ENCODE results near the gene GTPBP2. TPM values are rescaled to one million over a fixed set of nuclear protein-coding genes. Genes with fewer than 3 reads are reported as not detected.

GTPBP2 gene
- total RNA-seq, 1 experiment from 2014 or later, result 44.2 TPM

DNA sequence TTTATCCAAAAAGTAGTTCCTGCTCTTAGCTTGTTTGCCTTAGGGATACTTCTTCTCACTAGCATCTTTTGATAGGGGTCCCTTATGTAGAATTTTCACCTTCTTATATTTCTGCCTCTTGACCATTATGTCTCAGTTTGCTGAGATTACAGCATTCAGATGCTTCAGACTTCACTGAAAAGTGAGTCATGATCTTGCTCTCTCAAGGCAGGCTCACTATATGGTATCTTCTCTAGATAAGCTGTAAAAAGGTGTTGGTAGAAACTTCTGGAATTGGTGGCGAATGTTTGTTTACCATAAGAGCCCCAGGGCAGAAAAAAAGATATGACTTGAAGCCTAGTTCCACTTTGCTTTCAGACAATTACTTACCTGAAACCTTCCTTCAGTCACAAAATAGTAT is 19.7 kb downstream of the GTPBP2 start:
- POLR2A ChIA-PET, result no interaction called here
- no peak for TF ChIP-seq CTCF (IDR thresholded peaks at IDR 0.05; ENCODE audit: insufficient read depth in 1 of 2, low read depth in 1 of 2, low read length in 1 of 2, severe bottlenecking in 1 of 2, unreplicated experiment in 1 of 2)
- Histone ChIP-seq H3K9me3 (no peaks in the 10 kb centered on the region), H3K36me3 (ENCODE audit: control insufficient read depth, insufficient read depth, low read length) (no peaks in the 10 kb centered on the region), H3K4me3 (ENCODE audit: low read depth, low read length) (no peak overlapping the region), H3K27me3 (replicated peaks; ENCODE audit: control insufficient read depth, insufficient read depth, low read length) (no peaks in the 10 kb centered on the region), H3K4me1 (peaks cover 5% of the 10 kb centered on the region)
- Mint-ChIP-seq H3K36me3 (ENCODE audit: insufficient read depth, unreplicated experiment) (peaks cover 41% of the 10 kb centered on the region), H3K27ac (ENCODE audit: unreplicated experiment) (no peak overlapping the region), H3K4me1 (ENCODE audit: low read depth, unreplicated experiment) (peaks cover 9% of the 10 kb centered on the region), H3K27me3 (ENCODE audit: insufficient read depth, unreplicated experiment) (no peaks in the 10 kb centered on the region), H3K9me3 (ENCODE audit: unreplicated experiment) (no peaks in the 10 kb centered on the region), H3K4me3 (ENCODE audit: unreplicated experiment) (no peak overlapping the region)
- CTCF ChIA-PET, result no interaction called here
- BruUV-seq (replicated peaks), result no TSS peak
- intact Hi-C loops (cut with micrococcal nuclease; ENCODE audit: unreplicated experiment), result loop anchor here (5.0 kb wide), 1 partner anchor 58 kb away; no protein-coding TSS in a partner anchor
- no peak for DNase-seq

DNA sequence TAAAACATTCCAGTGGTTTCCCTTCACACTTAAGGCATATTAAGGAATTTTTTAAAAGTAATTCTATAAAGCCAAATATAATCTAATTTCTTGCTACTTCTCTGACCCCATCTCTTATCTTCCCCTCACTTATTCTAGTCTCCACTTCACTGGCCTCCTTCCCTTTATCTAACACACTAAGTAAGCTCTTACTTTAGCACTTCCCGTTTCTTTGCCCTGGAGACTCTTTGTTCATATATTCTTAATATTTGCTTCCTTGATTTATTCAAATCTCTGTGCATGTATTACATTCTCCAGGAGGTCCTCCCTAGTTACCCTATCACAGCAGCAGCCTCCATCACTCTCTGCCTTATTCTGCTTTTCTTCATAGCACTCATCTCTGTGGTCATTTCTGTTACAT is 20.3 kb downstream of the GTPBP2 start:
- Mint-ChIP-seq H3K27ac (ENCODE audit: unreplicated experiment) (no peak overlapping the region), H3K36me3 (ENCODE audit: insufficient read depth, unreplicated experiment) (peaks cover 37% of the 10 kb centered on the region), H3K9me3 (ENCODE audit: unreplicated experiment) (no peaks in the 10 kb centered on the region), H3K27me3 (ENCODE audit: insufficient read depth, unreplicated experiment) (no peaks in the 10 kb centered on the region), H3K4me3 (ENCODE audit: unreplicated experiment) (no peak overlapping the region), H3K4me1 (ENCODE audit: low read depth, unreplicated experiment) (peaks cover 9% of the 10 kb centered on the region)
- POLR2A ChIA-PET, result interaction anchor here (0.7 kb wide), 1 partner anchor 20 kb away, joined by 6 read pairs; the partner anchor contains the start of gene GTPBP2
- DNase-seq, result no peak
- CTCF ChIA-PET, result interaction anchor here (0.8 kb wide), 1 partner anchor 58 kb away, joined by 3 read pairs; no protein-coding TSS in a partner anchor
- peaks cover 5% of the 10 kb centered on the region for H3K4me1 ChIP-seq
- no peak overlapping the region for H3K4me3 ChIP-seq (ENCODE audit: low read depth, low read length)
- intact Hi-C loops (cut with micrococcal nuclease; ENCODE audit: unreplicated experiment), result loop anchor here (5.0 kb wide), 1 partner anchor 58 kb away; no protein-coding TSS in a partner anchor
- H3K9me3 ChIP-seq, result no peaks in the 10 kb centered on the region
- TF ChIP-seq CTCF (IDR thresholded peaks at IDR 0.05; ENCODE audit: insufficient read depth in 1 of 2, low read depth in 1 of 2, low read length in 1 of 2, severe bottlenecking in 1 of 2, unreplicated experiment in 1 of 2), result no peak
- H3K27me3 ChIP-seq (replicated peaks; ENCODE audit: control insufficient read depth, insufficient read depth, low read length), result no peaks in the 10 kb centered on the region
- no peaks in the 10 kb centered on the region for H3K36me3 ChIP-seq (ENCODE audit: control insufficient read depth, insufficient read depth, low read length)
- BruUV-seq (replicated peaks), result no TSS peak

GRCh38 chr6:43608310-43608763 is 20.7 kb downstream of the GTPBP2 start:
- Histone ChIP-seq H3K27me3 (replicated peaks; ENCODE audit: control insufficient read depth, insufficient read depth, low read length) (no peaks in the 10 kb centered on the region), H3K4me3 (ENCODE audit: low read depth, low read length) (no peak overlapping the region), H3K9me3 (no peaks in the 10 kb centered on the region), H3K4me1 (peaks cover 5% of the 10 kb centered on the region), H3K36me3 (ENCODE audit: control insufficient read depth, insufficient read depth, low read length) (no peaks in the 10 kb centered on the region)
- Mint-ChIP-seq H3K27me3 (ENCODE audit: insufficient read depth, unreplicated experiment) (no peaks in the 10 kb centered on the region), H3K27ac (ENCODE audit: unreplicated experiment) (no peak overlapping the region), H3K9me3 (ENCODE audit: unreplicated experiment) (no peaks in the 10 kb centered on the region), H3K4me1 (ENCODE audit: low read depth, unreplicated experiment) (peaks cover 9% of the 10 kb centered on the region), H3K4me3 (ENCODE audit: unreplicated experiment) (no peak overlapping the region), H3K36me3 (ENCODE audit: insufficient read depth, unreplicated experiment) (peaks cover 32% of the 10 kb centered on the region)
- BruUV-seq (replicated peaks), result no TSS peak
- intact Hi-C loops (cut with micrococcal nuclease; ENCODE audit: unreplicated experiment), result loop anchor here (5.0 kb wide), 1 partner anchor 59 kb away; no protein-coding TSS in a partner anchor
- ChIA-PET POLR2A (interaction anchor here (0.7 kb wide), 1 partner anchor 21 kb away, joined by 6 read pairs; the partner anchor contains the start of gene GTPBP2), CTCF (interaction anchor here (0.8 kb wide), 1 partner anchor 59 kb away, joined by 3 read pairs; no protein-coding TSS in a partner anchor)
- peak; percentile 57 to 72 for DNase-seq
- peak; percentile 51 to 78 for TF ChIP-seq CTCF (IDR thresholded peaks at IDR 0.05; ENCODE audit: insufficient read depth in 1 of 2, low read depth in 1 of 2, low read length in 1 of 2, severe bottlenecking in 1 of 2, unreplicated experiment in 1 of 2)
